GM12875 (cell line): ENCODE data around the gene KRTAP5-1.

Source experiments
- H3K4me3 ChIP-seq: one replicate; pipeline ENCODE4 v1.5.1; 2011; ENCODE audit warnings: low read depth, low read length, control low read depth
- CTCF ChIP-seq: IDR thresholded peaks from 2 replicates; pipeline ENCODE4 v1.5.1; 2011; ENCODE audit warnings: low read depth, mild to moderate bottlenecking, control low read depth, inconsistent platforms, low read length, moderate library complexity, borderline replicate concordance; ENCODE audit not compliant: insufficient read depth

KRTAP5-1 gene

GRCh38 chr11:1557051-1557884 is 27.8 kb downstream of the KRTAP5-1 start:
- TF ChIP-seq CTCF: no peak
- no peak overlapping the region for H3K4me3 ChIP-seq

- no peak overlapping the region for H3K4me3 ChIP-seq
- no peak for TF ChIP-seq CTCF
Observed at GRCh38 chr11:1556278-1556902, 28.7 kb downstream of the KRTAP5-1 start.

DNA sequence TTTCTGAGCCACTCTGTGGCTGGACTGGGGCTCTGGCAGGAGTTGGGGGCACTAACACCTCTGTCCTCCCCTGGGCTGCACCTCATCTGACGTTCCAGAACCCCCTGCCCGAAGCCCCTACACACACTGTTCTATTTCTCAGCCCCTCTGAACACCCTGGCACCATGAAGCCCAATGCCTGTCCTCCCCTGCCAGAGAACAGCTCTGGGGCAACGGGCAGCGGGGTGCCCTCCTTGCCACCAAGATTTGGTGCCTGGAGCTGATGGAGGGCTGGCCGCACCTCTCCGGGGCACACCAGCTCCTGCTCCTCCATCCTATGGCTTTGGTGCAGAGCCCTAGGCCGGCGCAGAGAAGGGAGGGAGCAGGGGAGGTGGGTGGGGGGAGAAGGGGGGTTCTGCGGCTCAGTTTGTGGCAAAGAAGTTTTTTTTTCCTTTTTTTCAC is 29.4 kb downstream of the KRTAP5-1 start:
- no peak overlapping the region for H3K4me3 ChIP-seq
- TF ChIP-seq CTCF: no peak

GRCh38 chr11:1554981-1555712 is 29.9 kb downstream of the KRTAP5-1 start:
- TF ChIP-seq CTCF: no peak
- no peak overlapping the region for H3K4me3 ChIP-seq

GRCh38 chr11:1553808-1554594 is 31.1 kb downstream of the KRTAP5-1 start:
- H3K4me3 ChIP-seq: no peak overlapping the region
- no peak for TF ChIP-seq CTCF

DNA sequence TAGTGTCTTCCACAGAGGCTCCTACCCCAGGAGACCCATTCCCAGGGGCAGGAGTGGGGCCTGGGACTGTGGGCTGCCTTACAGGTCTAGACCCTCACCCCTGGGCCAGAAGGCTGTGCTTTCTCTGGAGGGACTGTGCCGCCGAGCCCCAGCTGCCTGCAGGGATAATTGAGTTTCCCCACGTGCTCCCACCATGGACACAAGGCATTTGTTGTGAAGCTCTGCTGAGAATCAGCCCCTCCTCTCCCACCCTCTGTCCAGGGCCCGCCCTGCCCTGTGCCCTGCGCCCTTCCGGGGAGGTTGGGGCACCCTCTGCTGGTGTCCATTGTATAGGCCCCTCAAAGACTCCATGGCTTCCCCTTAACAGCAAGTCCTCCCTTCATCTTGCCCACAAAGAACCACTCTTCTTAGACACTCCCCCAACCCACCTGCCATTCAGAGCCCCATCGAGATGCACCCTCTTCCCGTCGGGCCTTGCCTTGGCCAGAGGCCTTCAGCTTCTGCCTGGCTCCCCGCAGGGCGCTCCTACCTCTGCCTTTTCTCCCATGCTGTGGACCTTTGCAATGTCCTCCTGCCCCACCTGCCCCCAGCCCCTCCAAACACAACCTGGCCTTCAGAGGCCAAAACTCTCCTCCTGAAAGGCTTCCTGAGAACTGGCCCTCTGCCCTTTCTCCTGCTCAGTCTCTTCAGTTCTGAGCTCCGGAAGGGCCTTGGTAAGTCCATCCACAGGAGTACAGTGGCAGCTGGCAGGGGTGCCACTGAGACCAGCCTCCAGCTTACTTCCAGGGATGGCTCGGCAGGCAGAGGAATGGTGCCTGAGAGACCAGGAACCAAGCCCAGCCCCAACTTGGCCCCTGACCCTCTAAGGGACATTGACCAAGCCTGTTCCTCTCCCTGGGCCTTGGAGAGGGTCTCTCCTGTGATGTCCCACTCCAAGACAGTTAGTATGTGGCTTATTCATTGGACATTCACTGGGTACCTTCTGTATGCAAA is 35.4 kb downstream of the KRTAP5-1 start:
- H3K4me3 ChIP-seq: no peak overlapping the region
- no peak for TF ChIP-seq CTCF
